ENCODE results near the gene RERE. TPM values are rescaled to one million over a fixed set of nuclear protein-coding genes. Genes with fewer than 3 reads are reported as not detected.
"Not testable (repeated sequence)": the region's sequence is repeated elsewhere in the genome, so short reads cannot be mapped to it uniquely, and the experiment has no call there.

The RERE gene
- total and polyA plus RNA-seq, 2 donors (not counting 3 experiments of a cell fraction or from before 2014, with no cell fraction given): 14.1 to 113 TPM

DNA sequence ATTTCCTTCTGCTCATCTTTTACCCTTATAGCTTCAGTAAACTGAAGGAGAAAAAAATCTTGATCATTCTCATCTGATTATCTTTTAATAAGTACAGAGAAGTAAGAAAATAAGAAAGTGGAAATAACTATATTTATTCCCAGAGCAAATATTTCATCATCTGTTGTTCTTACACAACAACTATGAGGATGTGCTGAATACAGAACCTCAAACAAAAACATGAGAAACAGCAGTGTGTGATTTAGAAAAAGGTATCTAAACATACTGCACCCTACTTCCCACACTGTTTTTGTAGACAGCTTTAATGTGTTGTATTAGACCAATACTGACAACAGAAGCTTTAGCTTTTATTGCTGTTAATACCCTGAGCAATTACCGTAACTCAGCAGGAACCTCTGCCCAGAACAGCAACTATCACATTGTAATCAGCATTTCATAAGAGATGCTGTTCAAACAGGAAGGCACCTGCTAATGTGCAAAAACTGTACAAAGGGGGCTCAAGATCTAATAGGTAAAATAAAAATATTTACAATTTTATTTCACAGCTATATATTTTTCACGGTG is 195.6 kb downstream of the RERE start:
- CTCF ChIA-PET: interaction anchor here (0.7 to 2.0 kb wide), 2 partner anchors 52 to 61 kb away, joined by 3 to 5 read pairs; no protein-coding TSS in a partner anchor
- H3K4me2 ChIP-seq (ENCODE audit: insufficient read depth, low read length); FAIRE-seq; H3K36me3 ChIP-seq (ENCODE audit: control insufficient read depth in 2 of 2, extremely low read depth in 1 of 2, insufficient read depth in 2 of 2, low read length in 2 of 2); H4K20me1 ChIP-seq (replicated peaks; ENCODE audit: control insufficient read depth, extremely low read depth, insufficient read depth, low read length); H3K4me1 ChIP-seq (ENCODE audit: control insufficient read depth, extremely low read depth, insufficient read depth, low read length); BruUV-seq (replicated peaks); H3K27ac ChIP-seq (ENCODE audit: insufficient read depth, low read depth, low read length); H3K9ac ChIP-seq (replicated peaks; ENCODE audit: extremely low read depth, insufficient read depth, low read length); H3K9me1 ChIP-seq (replicated peaks; ENCODE audit: control insufficient read depth, extremely low read depth, insufficient read depth, low read length); H3K9me3 ChIP-seq (replicated peaks; ENCODE audit: control insufficient read depth, insufficient read depth, low read length); dilution Hi-C loops (cut with MboI; ENCODE audit: extremely low pct_ligation_motif_present, low sequenced_read_pairs); POLR2A ChIA-PET; intact Hi-C loops (cut with micrococcal nuclease); H2AFZ ChIP-seq (ENCODE audit: low read depth, low read length); H3K27me3 ChIP-seq (ENCODE audit: control insufficient read depth in 2 of 2, insufficient read depth in 2 of 2, low read length in 2 of 2); H3K4me3 ChIP-seq (replicated peaks in 1 of 3; ENCODE audit: insufficient read depth in 1 of 3, low read depth in 1 of 3, low read length in 3 of 3); DNase-seq (ENCODE audit: low read depth, low spot score): not testable (repeated sequence)
- peaks cover 16% of the 10 kb centered on the region for H3K79me2 ChIP-seq (ENCODE audit: control insufficient read depth, insufficient read depth, low read length)

DNA sequence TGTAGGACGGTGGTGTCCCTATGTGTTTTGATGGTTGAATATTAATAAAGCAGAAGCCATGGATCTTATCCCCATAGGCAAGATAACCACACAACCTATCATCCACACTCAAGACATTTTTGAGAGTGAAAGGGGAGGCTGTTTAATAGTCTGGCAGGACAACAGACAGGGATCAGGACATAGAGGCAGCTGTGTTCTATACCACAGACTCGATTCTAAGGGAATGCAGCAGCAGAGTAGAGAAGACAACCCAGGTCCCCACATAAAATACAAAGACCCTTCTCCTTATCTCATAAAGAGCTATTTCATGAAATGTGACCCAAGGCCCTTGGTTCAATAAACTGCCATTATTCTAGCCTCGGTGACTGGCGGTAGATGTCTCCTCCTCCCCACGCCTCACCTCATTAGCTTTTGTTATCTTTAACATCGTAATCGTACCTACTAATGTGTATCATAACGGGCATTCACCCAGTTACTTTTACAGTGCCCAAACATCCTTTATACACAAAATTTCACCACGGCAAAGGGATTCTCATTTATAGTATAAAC is 196.3 kb downstream of the RERE start:
- FAIRE-seq; intact Hi-C loops (cut with micrococcal nuclease); H3K27me3 ChIP-seq (ENCODE audit: control insufficient read depth in 2 of 2, insufficient read depth in 2 of 2, low read length in 2 of 2); dilution Hi-C loops (cut with MboI; ENCODE audit: extremely low pct_ligation_motif_present, low sequenced_read_pairs); H3K9me1 ChIP-seq (replicated peaks; ENCODE audit: control insufficient read depth, extremely low read depth, insufficient read depth, low read length); H3K36me3 ChIP-seq (ENCODE audit: control insufficient read depth in 2 of 2, extremely low read depth in 1 of 2, insufficient read depth in 2 of 2, low read length in 2 of 2); DNase-seq (ENCODE audit: low read depth, low spot score); H3K4me3 ChIP-seq (replicated peaks in 1 of 3; ENCODE audit: insufficient read depth in 1 of 3, low read depth in 1 of 3, low read length in 3 of 3); H3K27ac ChIP-seq (ENCODE audit: insufficient read depth, low read depth, low read length); H2AFZ ChIP-seq (ENCODE audit: low read depth, low read length); BruUV-seq (replicated peaks); H4K20me1 ChIP-seq (replicated peaks; ENCODE audit: control insufficient read depth, extremely low read depth, insufficient read depth, low read length); H3K9ac ChIP-seq (replicated peaks; ENCODE audit: extremely low read depth, insufficient read depth, low read length); H3K4me2 ChIP-seq (ENCODE audit: insufficient read depth, low read length); H3K9me3 ChIP-seq (replicated peaks; ENCODE audit: control insufficient read depth, insufficient read depth, low read length); POLR2A ChIA-PET; H3K4me1 ChIP-seq (ENCODE audit: control insufficient read depth, extremely low read depth, insufficient read depth, low read length): not testable (repeated sequence)
- CTCF ChIA-PET: interaction anchor here (0.7 to 2.0 kb wide), 2 partner anchors 53 to 60 kb away, joined by 3 to 5 read pairs; no protein-coding TSS in a partner anchor
- H3K79me2 ChIP-seq (ENCODE audit: control insufficient read depth, insufficient read depth, low read length): peaks cover 13% of the 10 kb centered on the region

DNA sequence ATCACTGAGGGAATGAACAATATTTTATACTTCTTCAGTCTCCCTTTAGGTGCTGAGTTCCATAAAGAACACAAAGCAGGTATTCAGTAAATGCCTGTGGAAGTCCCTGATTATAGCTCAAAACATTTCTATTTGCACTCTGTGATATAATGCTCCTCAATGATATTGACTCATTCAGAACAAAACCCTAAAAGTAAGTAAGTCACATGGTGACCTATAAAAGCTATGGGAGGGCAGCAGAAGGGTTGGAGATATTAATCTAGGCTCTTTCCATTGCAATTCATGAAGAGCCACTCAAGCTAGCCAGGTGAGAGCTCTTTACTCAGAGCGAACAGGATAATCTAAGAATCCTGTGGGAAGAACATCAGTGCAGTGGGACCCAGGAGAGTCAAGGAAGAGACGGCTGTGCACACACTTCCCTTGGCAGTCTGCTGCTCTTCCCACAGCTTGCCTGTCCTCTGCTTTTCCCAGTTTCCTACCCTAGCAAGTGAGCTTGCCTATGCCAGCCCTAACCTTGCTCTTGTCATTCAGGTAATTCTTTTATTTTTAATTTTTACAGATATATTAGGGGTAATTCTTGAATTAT is 197.4 kb downstream of the RERE start:
- H3K4me1 ChIP-seq (ENCODE audit: control insufficient read depth, extremely low read depth, insufficient read depth, low read length); H3K9me1 ChIP-seq (replicated peaks; ENCODE audit: control insufficient read depth, extremely low read depth, insufficient read depth, low read length); H3K9me3 ChIP-seq (replicated peaks; ENCODE audit: control insufficient read depth, insufficient read depth, low read length); H3K4me3 ChIP-seq (replicated peaks in 1 of 3; ENCODE audit: insufficient read depth in 1 of 3, low read depth in 1 of 3, low read length in 3 of 3); intact Hi-C loops (cut with micrococcal nuclease); H2AFZ ChIP-seq (ENCODE audit: low read depth, low read length); H3K27ac ChIP-seq (ENCODE audit: insufficient read depth, low read depth, low read length); FAIRE-seq; BruUV-seq (replicated peaks); dilution Hi-C loops (cut with MboI; ENCODE audit: extremely low pct_ligation_motif_present, low sequenced_read_pairs); H3K27me3 ChIP-seq (ENCODE audit: control insufficient read depth in 2 of 2, insufficient read depth in 2 of 2, low read length in 2 of 2); H4K20me1 ChIP-seq (replicated peaks; ENCODE audit: control insufficient read depth, extremely low read depth, insufficient read depth, low read length); H3K36me3 ChIP-seq (ENCODE audit: control insufficient read depth in 2 of 2, extremely low read depth in 1 of 2, insufficient read depth in 2 of 2, low read length in 2 of 2); POLR2A ChIA-PET; H3K9ac ChIP-seq (replicated peaks; ENCODE audit: extremely low read depth, insufficient read depth, low read length); DNase-seq (ENCODE audit: low read depth, low spot score); H3K4me2 ChIP-seq (ENCODE audit: insufficient read depth, low read length): not testable (repeated sequence)
- peaks cover 11% of the 10 kb centered on the region for H3K79me2 ChIP-seq (ENCODE audit: control insufficient read depth, insufficient read depth, low read length)
- CTCF ChIA-PET: interaction anchor here (2.0 kb wide), 1 partner anchor 54 kb away, joined by 5 read pairs; no protein-coding TSS in a partner anchor

GRCh38 chr1:8619419-8619818 is 198.0 kb downstream of the RERE start:
- intact Hi-C loops (cut with micrococcal nuclease); H3K4me1 ChIP-seq (ENCODE audit: control insufficient read depth, extremely low read depth, insufficient read depth, low read length); H3K27me3 ChIP-seq (ENCODE audit: control insufficient read depth in 2 of 2, insufficient read depth in 2 of 2, low read length in 2 of 2); FAIRE-seq; H3K9me1 ChIP-seq (replicated peaks; ENCODE audit: control insufficient read depth, extremely low read depth, insufficient read depth, low read length); H4K20me1 ChIP-seq (replicated peaks; ENCODE audit: control insufficient read depth, extremely low read depth, insufficient read depth, low read length); H3K4me2 ChIP-seq (ENCODE audit: insufficient read depth, low read length); H3K9me3 ChIP-seq (replicated peaks; ENCODE audit: control insufficient read depth, insufficient read depth, low read length); CTCF ChIA-PET; H3K27ac ChIP-seq (ENCODE audit: insufficient read depth, low read depth, low read length); H3K4me3 ChIP-seq (replicated peaks in 1 of 3; ENCODE audit: insufficient read depth in 1 of 3, low read depth in 1 of 3, low read length in 3 of 3); BruUV-seq (replicated peaks); DNase-seq (ENCODE audit: low read depth, low spot score); H3K36me3 ChIP-seq (ENCODE audit: control insufficient read depth in 2 of 2, extremely low read depth in 1 of 2, insufficient read depth in 2 of 2, low read length in 2 of 2); dilution Hi-C loops (cut with MboI; ENCODE audit: extremely low pct_ligation_motif_present, low sequenced_read_pairs); POLR2A ChIA-PET; H3K9ac ChIP-seq (replicated peaks; ENCODE audit: extremely low read depth, insufficient read depth, low read length); H2AFZ ChIP-seq (ENCODE audit: low read depth, low read length): not testable (repeated sequence)
- peaks cover 11% of the 10 kb centered on the region for H3K79me2 ChIP-seq (ENCODE audit: control insufficient read depth, insufficient read depth, low read length)
